M059J (cell line): Measurements from ENCODE around the gene SPRR2B. TPM values are rescaled to one million over a fixed set of nuclear protein-coding genes. Genes with fewer than 3 reads are reported as not detected.
"Not testable (repeated sequence)": the region's sequence is repeated elsewhere in the genome, so short reads cannot be mapped to it uniquely, and the experiment has no call there.

Source experiments
- DNase-seq: peaks from one replicate; pipeline ENCODE4 v3.0.0-alpha.2; 2012; ENCODE audit warnings: low read depth
- total RNA-seq: library from RNA; depleted of rRNA; stranded (reverse); fragments of >200 nt; shearing (Covaris generic); gene quantifications from 2 replicates; pipeline ENCODE4 v1.2.3, GENCODE V29; 2014; rRNA removed

The SPRR2B gene
- total RNA-seq, 1 experiment from 2014 or later, result not detected

DNA sequence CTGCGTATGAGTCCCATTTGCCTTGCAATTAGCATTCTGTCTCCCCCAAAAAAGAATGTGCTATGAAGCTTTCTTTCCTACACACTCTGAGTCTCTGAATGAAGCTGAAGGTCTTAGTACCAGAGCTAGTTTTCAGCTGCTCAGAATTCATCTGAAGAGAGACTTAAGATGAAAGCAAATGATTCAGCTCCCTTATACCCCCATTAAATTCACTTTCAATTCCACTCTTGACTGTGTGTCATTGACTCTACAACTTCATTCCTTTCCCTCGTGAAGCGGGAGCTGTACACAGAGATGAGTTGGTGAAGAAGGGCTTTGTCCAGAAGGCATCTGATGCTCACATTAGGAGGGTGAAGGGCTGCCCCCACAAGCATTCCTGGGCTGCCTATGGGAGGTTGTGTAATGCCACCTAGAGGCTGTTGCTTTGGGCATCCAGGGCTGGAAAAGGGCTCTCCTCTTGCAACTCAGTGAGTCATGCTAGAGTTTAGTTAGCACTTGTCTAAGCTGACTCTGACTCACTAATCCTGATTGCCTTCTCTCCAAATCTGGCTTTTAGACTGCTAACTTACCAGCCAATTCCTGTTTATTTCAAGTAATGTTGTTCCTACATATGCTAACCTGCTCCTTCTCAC, 38.6 kb downstream of the SPRR2B start:
- DNase-seq, result peak; percentile 69

DNA sequence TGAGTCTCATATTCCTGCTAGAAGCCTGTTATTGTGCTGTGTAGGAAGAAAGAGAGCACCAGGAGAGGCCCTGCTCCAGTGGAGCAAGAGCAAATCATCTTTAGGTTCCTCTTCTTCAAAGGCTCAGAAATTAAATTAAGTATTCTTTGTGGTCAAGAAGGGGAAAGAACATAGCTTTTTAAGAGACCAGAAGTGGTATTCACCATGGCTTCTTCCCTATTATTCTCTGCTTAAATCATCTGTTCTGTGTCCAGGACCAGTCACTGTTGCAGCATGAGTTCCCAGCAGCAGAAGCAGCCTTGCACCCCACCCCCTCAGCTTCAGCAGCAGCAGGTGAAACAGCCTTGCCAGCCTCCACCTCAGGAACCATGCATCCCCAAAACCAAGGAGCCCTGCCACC, 39.3 kb downstream of the SPRR2B start:
- no peak for DNase-seq

DNA sequence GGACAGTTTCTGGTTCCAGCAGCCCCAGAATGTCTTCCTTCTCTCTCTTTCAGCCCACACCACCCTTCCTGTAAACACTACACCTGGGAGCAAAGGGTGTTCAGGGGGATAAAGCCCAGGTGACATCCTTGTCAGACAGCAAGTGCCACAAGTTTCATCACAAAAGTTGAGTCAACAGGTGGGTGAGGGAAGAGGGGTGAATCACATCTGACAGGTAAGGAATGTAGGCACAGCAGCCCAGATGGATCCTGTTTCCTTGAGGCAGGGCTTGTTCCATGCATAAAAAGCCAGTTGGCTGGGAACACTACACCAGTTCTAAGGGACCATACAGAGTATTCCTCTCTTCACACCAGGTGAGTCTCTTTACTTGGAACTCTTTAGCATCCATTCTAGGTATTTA, 40.5 kb downstream of the SPRR2B start, which contains the start of gene SPRR1B:
SPRR1B (plus strand) TSS at position 309 of the 400 bp plus-strand sequence. CDS start 1,143 bp downstream, outside the sequence.
- DNase-seq, result no peak

DNA sequence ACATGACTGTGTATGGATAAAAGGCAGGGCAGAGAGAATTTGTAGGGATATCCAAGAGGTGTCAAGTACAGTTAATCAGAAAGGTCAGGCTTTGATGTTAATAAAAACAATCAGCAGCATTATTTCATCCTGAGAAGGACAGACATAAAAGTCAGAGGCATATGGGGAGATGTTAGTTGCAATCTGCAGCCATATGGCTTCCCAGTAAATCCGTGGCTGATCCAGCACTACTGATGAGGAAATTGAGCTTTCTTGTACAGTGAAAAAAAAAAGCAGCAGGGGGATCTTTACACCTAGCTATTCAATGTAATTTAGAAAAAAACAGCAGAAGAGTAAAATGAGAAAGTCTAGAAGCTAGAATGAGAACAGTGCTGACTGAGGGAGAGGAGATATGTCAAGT, 42.6 kb downstream of the SPRR2B start:
- no peak for DNase-seq

DNA sequence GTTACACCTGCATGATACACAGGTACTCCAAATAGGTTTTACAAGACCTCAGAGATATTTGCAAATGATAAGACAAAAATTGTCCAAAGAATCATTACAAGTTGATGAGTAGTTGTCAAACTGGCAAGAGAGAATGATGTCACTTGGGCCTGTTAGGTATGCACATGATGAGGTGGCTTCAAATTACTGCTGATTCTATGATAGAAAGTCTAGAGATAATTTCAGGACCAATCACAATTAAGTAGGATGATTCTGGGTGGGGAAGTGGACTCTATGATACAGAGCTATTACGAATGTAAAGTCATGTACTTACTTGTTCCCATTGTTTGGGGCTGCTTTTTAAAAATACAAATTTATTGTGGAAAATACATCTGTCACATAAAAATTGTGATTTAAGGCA, 45.6 kb downstream of the SPRR2B start:
- no peak for DNase-seq

DNA sequence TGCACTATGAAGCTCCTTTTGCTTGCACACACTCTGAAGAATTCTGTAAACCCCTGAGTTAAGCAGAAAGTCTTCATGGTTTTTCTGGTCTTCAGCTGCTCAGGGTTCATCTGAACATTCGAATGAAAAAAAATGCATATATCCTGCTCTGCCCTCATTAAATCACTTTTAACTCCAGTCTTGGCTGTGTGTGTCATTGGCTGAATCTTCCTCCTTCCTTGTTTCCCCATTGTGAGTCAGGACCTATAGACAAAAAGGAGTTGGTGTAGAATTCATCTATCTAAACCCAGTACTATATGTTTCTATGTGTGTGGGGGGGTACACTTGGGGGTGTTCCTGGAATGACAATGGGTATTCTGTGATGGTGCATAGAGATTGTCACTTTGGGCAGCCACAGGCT, 47.0 kb downstream of the SPRR2B start:
- DNase-seq, result no peak

DNA sequence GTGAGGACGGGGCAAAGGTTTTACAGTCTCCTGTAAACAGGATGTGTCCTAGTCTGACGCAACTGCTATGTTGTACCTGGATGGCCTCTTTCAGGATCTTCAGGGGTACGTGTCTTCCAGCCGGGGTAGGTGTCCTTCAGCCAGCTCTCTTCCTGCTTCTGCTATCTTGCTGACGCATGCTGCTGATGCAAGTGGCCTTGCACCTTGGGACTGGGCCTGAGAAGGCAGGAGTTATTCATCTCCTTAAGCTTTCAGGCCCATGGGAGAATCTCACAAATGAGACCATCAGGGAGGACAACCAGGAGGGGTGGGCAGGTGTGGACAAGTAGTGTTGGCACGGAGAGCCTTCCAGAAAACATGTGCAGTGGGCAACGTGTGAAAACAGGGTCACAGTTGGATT, 48.3 kb downstream of the SPRR2B start:
- no peak for DNase-seq

DNA sequence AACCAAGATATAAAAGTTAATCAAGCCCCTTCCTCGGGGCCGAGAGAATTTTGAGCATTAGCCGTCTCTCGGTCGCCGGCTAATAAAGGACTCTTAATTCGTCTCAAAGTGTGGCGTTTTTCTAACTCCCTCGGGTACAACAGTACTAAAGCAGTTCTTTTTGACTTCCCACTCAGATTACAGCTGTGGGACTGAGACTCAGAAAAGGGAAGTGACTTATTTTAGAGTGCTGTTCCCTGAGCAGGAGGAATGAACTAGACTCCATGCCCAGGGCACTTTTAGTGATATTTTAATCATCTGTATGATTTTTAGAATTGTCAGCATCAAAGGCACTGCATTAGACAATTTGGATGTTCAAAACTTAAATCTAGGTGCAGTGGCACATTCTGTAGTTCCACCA, 49.1 kb downstream of the SPRR2B start:
- DNase-seq, result not testable (repeated sequence)

DNA sequence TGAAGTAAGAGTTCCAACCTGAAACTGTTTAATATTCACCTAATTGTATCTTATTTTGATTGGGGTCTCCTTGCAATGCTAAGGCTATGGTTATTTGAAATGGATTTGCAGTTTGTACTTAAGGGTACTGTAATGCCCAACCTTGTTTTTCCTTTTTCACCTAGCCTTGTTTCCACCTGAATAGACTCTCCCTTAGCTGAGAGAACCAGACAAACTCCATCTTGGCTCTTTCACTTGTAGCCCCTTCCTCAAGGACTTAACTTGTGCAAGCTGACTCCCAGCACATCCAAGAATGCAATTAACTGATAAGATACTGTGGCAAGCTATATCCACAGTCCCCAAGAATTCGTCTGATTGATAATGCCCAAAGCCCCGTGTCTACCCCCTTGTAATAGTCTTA, 49.6 kb downstream of the SPRR2B start:
- not testable (repeated sequence) for DNase-seq

Other genes starting within 250 kb of the SPRR2B start
- gene LCE1A, start 244.1 kb downstream of the SPRR2B start, total RNA-seq, result not detected in 2 replicates
- not detected in 2 replicates for gene LCE6A, start 228.8 kb downstream of the SPRR2B start, total RNA-seq
- not detected in 2 replicates for gene LCE7A, start 211.6 kb downstream of the SPRR2B start, total RNA-seq
- gene SMCP, start 193.3 kb downstream of the SPRR2B start, total RNA-seq, result not detected in 2 replicates
- gene IVL, start 163.1 kb downstream of the SPRR2B start, total RNA-seq, result not detected in 2 replicates
- gene SPRR5, start 124.4 kb downstream of the SPRR2B start, total RNA-seq, result not detected in 2 replicates
- not detected in 2 replicates for gene SPRR4, start 101.0 kb downstream of the SPRR2B start, total RNA-seq
- gene SPRR1A, start 87.5 kb downstream of the SPRR2B start, total RNA-seq, result not detected in 2 replicates
- gene SPRR3, start 69.9 kb downstream of the SPRR2B start, total RNA-seq, result not detected in 2 replicates
- not detected in 2 replicates for gene SPRR1B, start 40.4 kb downstream of the SPRR2B start, total RNA-seq
- not detected in 2 replicates for gene SPRR2D, start 30.5 kb downstream of the SPRR2B start, total RNA-seq
- gene SPRR2A, start 14.1 kb downstream of the SPRR2B start, total RNA-seq, result not detected in 2 replicates
- not detected in 2 replicates for gene SPRR2E, start 22.9 kb upstream of the SPRR2B start, total RNA-seq
- gene SPRR2F, start 41.9 kb upstream of the SPRR2B start, total RNA-seq, result not detected in 2 replicates
- not detected in 2 replicates for gene SPRR2G, start 79.3 kb upstream of the SPRR2B start, total RNA-seq
- gene LELP1, start 131.8 kb upstream of the SPRR2B start, total RNA-seq, result not detected in 2 replicates
- not detected in 2 replicates for gene PRR9, start 146.0 kb upstream of the SPRR2B start, total RNA-seq
- not detected in 2 replicates for gene LORICRIN, start 188.1 kb upstream of the SPRR2B start, total RNA-seq
- gene PGLYRP3, start 241.3 kb upstream of the SPRR2B start, total RNA-seq, result not detected in 2 replicates